ENCODE measurements around the gene GNAO1.

Gene GNAO1

GRCh38 chr16:56191156-56191815 is at the start of gene GNAO1:
Gene GNAO1, plus strand, starts transcription at chr16:56191489. Its CDS starts 747 bp downstream, at chr16:56192236.
- DNase-seq: peak; percentile 79

DNA sequence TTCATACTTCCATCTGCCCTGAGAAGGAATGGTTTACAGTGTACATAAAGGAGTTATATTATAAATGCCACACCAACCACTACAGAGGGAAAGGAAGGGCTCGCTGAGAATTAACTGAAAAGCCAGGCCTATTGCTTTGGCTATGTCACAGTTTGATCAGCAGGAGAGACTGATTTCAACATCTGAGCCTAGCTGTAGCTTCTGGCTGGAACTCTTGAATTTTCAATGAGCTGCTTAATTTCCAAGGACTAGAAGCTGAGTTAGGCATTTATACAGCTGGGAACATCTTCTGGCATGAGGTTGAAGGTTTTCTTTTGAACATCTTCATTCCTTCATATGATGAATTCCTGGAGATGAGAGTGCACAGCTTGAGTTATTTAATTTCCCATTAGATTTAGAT is 47.6 kb upstream of the GNAO1 start:
- no peak for DNase-seq

DNA sequence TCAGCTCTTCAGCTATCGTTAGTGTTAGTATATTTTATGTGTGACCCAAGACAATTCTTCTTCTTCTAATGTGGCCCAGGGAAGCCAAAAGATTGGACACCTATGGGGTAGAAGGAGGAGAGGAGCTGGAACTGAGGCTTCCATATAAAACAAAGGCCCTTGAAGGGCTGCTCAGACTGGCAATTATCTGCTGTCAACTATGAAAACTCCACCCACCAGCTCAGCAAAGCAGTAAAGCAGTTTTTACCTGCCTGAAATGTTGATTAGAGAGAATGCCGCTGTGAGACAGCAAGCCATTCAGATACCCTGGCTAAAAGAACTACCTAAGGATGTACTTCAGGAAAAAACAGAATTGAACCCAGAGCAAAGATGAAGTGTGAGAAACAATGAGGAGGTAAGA is 45.9 kb upstream of the GNAO1 start:
- no peak for DNase-seq

- no peak for DNase-seq
Measured at GRCh38 chr16:56151621-56152020, 39.7 kb upstream of the GNAO1 start.

- DNase-seq: no peak
Measured at GRCh38 chr16:56161658-56162057, 29.6 kb upstream of the GNAO1 start.

- DNase-seq: no peak
Measured at GRCh38 chr16:56163089-56163488, 28.2 kb upstream of the GNAO1 start.

DNA sequence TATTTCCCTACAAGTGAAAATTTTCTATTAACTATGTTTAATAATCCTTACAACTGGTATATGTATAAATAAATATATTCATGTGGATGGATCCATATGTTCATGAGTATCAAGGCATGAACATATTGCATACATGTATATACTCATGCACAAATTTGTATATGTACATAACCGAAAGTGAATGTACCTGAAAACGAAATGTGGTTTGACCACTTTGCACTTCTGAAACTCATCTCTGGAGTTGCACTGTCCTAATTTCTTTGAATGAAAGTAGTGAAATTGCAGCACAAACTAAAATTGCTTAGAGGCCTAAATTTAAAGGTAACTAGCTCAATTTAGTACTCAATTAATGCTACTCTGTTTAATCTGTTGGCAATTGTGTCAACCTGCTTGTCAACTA is 27.4 kb upstream of the GNAO1 start:
- DNase-seq: no peak

GRCh38 chr16:56164636-56165035 is 26.7 kb upstream of the GNAO1 start:
- DNase-seq: no peak

- no peak for DNase-seq
Measured at GRCh38 chr16:56174411-56174810, 16.9 kb upstream of the GNAO1 start.

- DNase-seq: no peak
Measured at GRCh38 chr16:56181401-56181800, 9.9 kb upstream of the GNAO1 start.

- DNase-seq: no peak
Measured at GRCh38 chr16:56183266-56183665, 8.0 kb upstream of the GNAO1 start.

GRCh38 chr16:56190048-56190676 is 1.1 kb upstream of the GNAO1 start:
- DNase-seq: peak; percentile 34

- DNase-seq: no peak
Measured at GRCh38 chr16:56190677-56191155, 573 bp upstream of the GNAO1 start.

- no peak for DNase-seq
Measured at GRCh38 chr16:56191835-56192634, 746 bp downstream of the GNAO1 start.

DNA sequence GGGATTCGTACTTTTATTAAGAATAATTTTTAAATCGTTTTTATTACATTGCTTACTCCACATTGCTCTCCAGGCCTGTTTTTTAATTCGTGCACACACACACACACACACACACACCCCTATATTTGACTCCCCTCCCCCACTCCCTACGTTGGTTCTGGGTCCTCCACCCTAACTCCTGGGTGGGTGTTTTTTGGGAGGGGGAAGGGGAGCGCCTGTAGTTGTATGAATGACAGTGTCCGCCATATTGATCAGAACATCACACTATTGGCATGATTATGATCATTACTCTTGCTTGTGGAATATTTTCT is 1.3 kb downstream of the GNAO1 start:
- DNase-seq: no peak

DNA sequence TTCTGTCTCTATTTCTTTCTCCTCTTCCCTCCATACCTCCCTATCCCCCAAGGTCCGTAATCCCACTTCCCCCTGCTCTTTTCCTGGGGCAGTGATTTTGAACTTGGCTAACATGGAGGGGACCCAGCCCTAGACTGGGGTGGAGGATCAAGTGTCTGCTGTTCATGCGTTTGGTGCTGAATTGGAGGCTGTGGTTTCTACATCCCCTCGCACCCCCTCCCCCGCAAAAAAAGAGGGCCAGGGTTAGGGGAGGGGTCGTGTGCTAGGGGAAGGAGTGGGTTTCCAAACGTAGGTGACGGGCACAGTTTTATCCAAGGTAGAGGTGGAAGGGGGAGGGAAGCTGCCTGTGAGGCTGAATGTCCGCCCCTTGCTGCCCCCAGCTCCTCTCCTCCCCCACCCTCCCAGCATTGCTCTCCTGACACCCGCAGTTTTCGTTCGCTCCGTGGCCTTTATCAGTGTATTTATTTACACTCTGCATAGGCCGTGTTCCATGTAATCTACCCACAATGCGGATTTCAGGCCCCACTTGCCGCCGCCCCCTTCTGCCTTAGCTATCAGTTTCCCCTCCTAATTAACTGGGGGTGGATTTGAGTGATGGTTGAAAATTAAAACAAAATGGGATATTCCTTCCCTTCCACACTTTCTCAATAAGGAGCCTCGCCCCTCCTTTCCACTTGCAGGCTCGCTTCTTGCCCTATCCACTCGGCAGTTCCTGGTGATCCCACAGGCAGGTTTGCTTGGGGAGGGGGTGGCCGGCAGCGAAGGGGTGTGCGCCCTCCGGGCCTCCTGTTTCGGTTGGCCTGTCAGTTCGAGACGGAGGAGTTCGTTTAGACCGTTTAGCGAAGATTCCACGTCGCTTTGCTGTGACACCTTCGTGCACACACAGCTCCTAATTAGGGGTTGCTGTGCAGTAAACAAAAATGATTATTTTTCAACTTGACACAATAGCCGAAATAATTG is 2.0 kb downstream of the GNAO1 start:
- no peak for DNase-seq

DNA sequence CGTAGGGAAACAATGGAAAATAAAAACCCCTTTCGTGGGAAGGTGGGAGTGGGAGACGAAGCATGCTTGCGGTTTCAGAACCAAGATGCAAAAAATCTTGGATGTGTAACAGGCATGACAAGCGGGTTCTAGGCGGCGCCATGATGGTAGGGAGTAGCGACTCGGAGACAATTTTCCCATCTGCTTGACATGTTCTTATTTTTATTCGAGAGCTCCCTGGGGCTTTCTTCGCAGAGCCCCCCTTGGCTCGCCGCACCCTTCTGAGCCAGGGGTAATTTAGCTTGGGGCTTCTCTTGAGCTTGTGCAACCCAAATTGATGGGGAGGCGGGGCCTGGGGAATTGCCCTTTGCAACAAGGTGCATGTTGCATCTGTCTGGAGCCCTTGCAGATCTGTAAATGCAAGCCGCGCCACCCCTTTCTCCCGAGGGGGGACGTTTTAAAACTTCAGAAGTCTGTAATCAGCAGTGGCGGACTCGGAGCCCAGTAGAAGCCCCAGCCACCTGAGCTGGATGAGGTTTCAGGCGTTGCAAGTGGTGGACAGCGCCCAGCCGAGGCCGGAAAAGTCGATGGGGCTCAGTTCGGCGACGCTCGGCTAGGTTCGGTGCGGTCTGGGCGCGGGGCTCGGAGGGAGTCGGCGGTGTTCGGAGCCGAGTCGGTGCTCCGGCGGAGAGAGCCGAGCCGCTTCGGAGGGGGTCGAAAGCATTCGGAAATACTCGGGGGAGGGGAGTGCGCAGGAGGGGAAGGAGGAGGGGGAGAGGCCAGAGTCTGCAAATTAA is 2.9 kb downstream of the GNAO1 start:
- peak; percentile 45 for DNase-seq

GRCh38 chr16:56195151-56195550 is 3.9 kb downstream of the GNAO1 start:
- DNase-seq: peak; percentile 30

- no peak for DNase-seq
Measured at GRCh38 chr16:56196381-56196780, 5.1 kb downstream of the GNAO1 start.

- DNase-seq: no peak
Measured at GRCh38 chr16:56197192-56197992, 6.1 kb downstream of the GNAO1 start.
